AG04449 (cell line): ENCODE results near the gene YLPM1.

Source experiments
- CTCF ChIA-PET: fragments of 350-600 bp; formaldehyde crosslinking; extraction: SDS; loops from one replicate; lab custom pipeline; 2021; ENCODE audit warnings: antibody characterized with exemption; lab: Yijun Ruan, JAX
- POLR2A ChIA-PET: fragments of 400-600, 350-600 bp; formaldehyde crosslinking; extraction: SDS; loops from one replicate; lab custom pipeline; 2020; ENCODE audit warnings: antibody characterized with exemption, inconsistent platforms; lab: Yijun Ruan, JAX
- DNase-seq: peaks from one replicate; pipeline ENCODE4 v3.0.0-alpha.2; 2010; ENCODE audit warnings: low read depth, low spot score
- H3K4me3 ChIP-seq: 2 replicates; pipeline ENCODE4 v1.5.1; 2011; ENCODE audit warnings: low read depth, mild to moderate bottlenecking, control low read depth, low read length
- CTCF ChIP-seq: IDR thresholded peaks from one replicate; pipeline ENCODE4 v1.5.1; 2011; ENCODE audit warnings: mild to moderate bottlenecking, moderate library complexity, low read length, control low read depth, inconsistent platforms; ENCODE audit not compliant: insufficient read depth; ENCODE audit errors: missing control alignments

Gene YLPM1

GRCh38 chr14:74841230-74842207, 78.4 kb downstream of the YLPM1 start:
- no peak overlapping the region for H3K4me3 ChIP-seq
- ChIA-PET POLR2A (interaction anchor here (0.7 kb wide), 1 partner anchor 225 kb away, joined by 3 read pairs; no protein-coding TSS in a partner anchor), CTCF (interaction anchor here (0.9 to 1.8 kb wide), 5 partner anchors 8 to 63 kb away, joined by 3 to 15 read pairs (median 6); no protein-coding TSS in a partner anchor)
- no peak for DNase-seq
- no peak for TF ChIP-seq CTCF

DNA sequence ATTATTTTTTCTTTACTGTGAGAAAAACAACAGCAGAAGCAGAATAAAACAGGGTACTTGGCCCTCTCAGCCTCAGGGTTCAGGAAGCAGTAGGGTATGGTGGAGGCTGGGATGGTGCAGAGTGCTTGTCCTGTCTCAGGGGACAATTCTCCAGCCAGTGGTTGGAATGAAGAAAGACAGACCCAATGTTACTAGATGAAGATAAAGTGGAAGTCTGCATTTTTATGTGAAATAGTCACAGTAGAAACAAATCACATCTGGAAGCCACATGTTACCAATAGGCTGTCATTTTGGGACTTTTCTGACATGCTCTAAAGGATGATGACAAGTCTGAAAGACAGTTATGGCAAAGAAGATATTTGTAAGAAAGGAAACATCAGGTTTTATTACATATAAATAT, 80.5 kb downstream of the YLPM1 start:
- DNase-seq, result no peak
- H3K4me3 ChIP-seq, result no peak overlapping the region
- POLR2A ChIA-PET, result no interaction called here
- CTCF ChIA-PET, result interaction anchor here (1.2 to 7.7 kb wide), 3 partner anchors 16 to 232 kb away, joined by 4 to 70 read pairs (median 15); partner anchors contain the start of gene LTBP2
- peak; percentile 18 for TF ChIP-seq CTCF

DNA sequence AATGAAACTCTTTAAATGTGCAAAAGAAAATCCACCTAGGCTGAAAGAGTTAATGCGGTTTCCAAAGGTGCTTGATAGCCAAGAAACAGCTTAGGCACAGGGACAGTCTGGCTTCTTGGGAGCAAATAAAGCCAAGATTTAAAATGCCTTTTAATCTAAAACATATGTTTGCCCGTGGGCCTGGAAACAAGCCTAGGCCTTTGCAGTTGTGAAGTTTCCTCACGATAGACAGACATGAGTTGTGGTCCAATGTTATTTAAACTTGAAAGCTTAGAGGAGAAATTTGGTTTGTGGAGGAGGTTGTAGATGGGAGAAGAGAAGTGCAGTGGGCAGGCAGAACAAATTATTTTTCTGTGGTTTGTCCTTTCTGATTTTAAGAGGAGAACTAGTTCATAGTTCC, 83.1 kb downstream of the YLPM1 start:
- DNase-seq, result no peak
- TF ChIP-seq CTCF, result no peak
- CTCF ChIA-PET, result interaction anchor here (0.7 to 7.7 kb wide), 10 partner anchors 9 to 242 kb away, joined by 3 to 70 read pairs (median 4); partner anchors contain the start of gene LTBP2
- H3K4me3 ChIP-seq, result no peak overlapping the region
- POLR2A ChIA-PET, result no interaction called here

DNA sequence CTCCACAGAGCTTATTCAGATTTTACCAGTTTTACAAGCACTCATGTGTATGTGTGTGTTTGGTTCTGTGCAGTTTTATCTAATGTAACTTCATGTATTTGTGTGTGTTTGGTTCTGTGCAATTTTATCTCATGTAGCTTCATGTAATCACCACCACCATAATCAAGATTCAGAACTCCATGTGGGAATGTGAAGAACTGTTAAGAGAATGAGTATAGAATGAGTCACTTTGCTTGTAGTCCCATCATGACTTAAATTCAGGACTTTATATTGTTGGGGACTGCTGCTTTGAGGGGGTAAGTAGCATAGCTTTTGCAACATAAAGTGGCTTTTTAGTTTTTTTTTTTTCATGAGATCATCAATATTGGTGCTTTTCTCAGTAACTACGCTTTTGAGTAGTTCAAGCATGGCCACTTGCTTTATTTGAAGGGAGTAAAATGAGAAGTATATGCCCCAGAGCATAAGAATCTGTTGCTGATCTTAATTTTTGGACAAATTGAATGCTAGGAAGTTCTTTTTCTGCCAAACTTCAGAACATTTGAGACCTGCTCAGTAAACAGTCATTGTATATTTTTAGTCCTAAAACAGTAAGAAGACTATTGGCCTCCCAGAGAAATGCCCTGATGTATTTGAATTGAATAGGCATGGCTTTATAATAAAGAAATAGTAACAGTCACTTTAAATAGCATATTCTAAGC, 84.0 kb downstream of the YLPM1 start:
- CTCF ChIA-PET, result interaction anchor here (0.7 to 7.7 kb wide), 8 partner anchors 8 to 241 kb away, joined by 3 to 70 read pairs (median 4); partner anchors contain the start of gene LTBP2
- no peak overlapping the region for H3K4me3 ChIP-seq
- no peak for TF ChIP-seq CTCF
- no peak for DNase-seq
- POLR2A ChIA-PET, result no interaction called here

DNA sequence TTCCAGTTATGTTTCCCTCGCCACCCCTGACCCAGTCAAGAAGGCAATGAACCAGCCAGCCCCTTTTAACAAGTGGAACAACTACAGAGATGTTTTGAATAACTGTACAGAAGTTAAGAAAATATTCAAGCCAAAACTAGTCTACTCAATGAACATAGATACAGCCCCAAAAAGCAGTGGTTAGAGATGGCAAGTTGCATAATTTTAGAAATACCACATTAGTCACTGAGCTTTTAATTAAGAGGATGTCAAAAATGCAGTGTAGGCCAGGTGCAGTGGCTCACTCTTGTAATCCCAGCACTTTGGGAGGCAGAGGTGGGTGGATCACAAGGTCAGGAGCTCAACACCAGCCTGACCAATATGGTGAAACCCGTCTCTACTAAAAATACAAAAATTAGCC, 85.7 kb downstream of the YLPM1 start:
- no peak overlapping the region for H3K4me3 ChIP-seq
- DNase-seq, result no peak
- ChIA-PET CTCF (interaction anchor here (1.0 to 7.7 kb wide), 4 partner anchors 11 to 85 kb away, joined by 3 to 70 read pairs (median 4); partner anchors contain the start of gene YLPM1), POLR2A (no interaction called here)
- TF ChIP-seq CTCF, result no peak
